H1 (cell line): Measurements from ENCODE around the gene GRIA1. TPM values are rescaled to one million over a fixed set of nuclear protein-coding genes. Genes with fewer than 3 reads are reported as not detected.

Experiments used
- BACH1 ChIP-seq: IDR thresholded peaks from 2 replicates; pipeline ENCODE4 v1.6.1; 2012; ENCODE audit warnings: low read length, improper control_type of control experiment
- CTBP2 ChIP-seq: IDR thresholded peaks from 2 replicates; pipeline ENCODE4 v1.7.0; 2011; ENCODE audit warnings: borderline replicate concordance, mild to moderate bottlenecking, moderate library complexity, mixed read lengths, low read length; ENCODE audit not compliant: insufficient read depth, insufficient read length
- JUND ChIP-seq: IDR thresholded peaks from 2 replicates; pipeline ENCODE4 v1.6.1; 2011; ENCODE audit warnings: mild to moderate bottlenecking, improper control_type of control experiment, low read length
- MAFK ChIP-seq: IDR thresholded peaks from 2 replicates; pipeline ENCODE4 v1.6.1; 2012; ENCODE audit warnings: low read depth, mild to moderate bottlenecking, improper control_type of control experiment, low read length
- polyA plus RNA-seq, 7 experiments: library from polyadenylated mRNA; depleted of rRNA in 3 of 7; stranded (reverse) in 5 of 7; unstranded in 2 of 7; fragments of >200 nt in 5 of 7; fragments of 200-250 nt in 2 of 7; gene quantifications; 1 replicate in 5 of 7; 2 replicates in 1 of 7; 4 replicates in 1 of 7; pipeline versions ENCODE4 v1.2.1 to v1.2.3, GENCODE V29; 2011 to 2013; ENCODE audit warnings: missing spikeins in 2 of 7, mixed read lengths in 2 of 7
- total RNA-seq: library from RNA; stranded (reverse); fragmentation: NEBNext Ultra II Directional; extraction: Animal tissue kit (Norgen Biotek cat#: 25700); gene quantifications from 2 replicates; pipeline ENCODE4 v1.2.1, GENCODE V29; 2021
- TF ChIP-seq, protein P1 (sequence below), 3 experiments: IDR thresholded peaks; 1 replicate in 2 of 3; 2 replicates in 1 of 3; pipeline versions ENCODE4 v1.5.1 to v1.6.1; 2011; ENCODE audit warnings: low read length in 3 of 3, mild to moderate bottlenecking in 3 of 3, inconsistent platforms in 2 of 3, low read depth in 1 of 3, moderate library complexity in 1 of 3; ENCODE audit not compliant: insufficient read depth in 1 of 3; ENCODE audit errors: control extremely low read depth in 1 of 3

GRIA1 gene
- total and polyA plus RNA-seq, 2 of the 8 experiments (the other 6 are each of a cell fraction or from before 2014, with no cell fraction given): 0.97 to 2.5 TPM

DNA sequence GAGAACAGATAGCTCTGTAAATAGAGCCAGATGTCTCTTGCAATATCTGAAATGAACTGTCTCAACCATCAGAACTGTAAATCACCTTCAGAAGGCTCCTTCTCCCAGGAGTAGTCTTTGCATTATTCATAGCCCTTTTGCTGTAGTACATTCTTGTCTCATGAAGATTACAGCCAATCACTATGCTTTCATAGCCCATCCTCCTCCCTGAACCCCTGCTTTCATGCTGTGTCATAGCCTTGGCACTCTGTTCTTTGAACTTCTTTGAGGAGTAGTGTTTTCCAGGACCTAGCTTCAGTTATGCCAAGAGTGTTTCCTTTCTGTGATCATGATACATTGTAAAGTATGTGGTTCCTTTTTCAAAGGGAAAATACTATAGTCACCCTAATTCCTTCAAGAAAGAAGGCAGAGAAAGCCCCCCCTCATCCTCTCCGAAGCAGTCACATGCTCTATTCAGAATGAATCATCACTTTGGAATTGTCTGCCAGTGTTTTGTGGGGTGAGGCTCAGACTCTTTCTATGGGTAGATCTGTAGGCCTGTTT, 61.1 kb downstream of the GRIA1 start (continued):
- TF ChIP-seq, protein P1, sequence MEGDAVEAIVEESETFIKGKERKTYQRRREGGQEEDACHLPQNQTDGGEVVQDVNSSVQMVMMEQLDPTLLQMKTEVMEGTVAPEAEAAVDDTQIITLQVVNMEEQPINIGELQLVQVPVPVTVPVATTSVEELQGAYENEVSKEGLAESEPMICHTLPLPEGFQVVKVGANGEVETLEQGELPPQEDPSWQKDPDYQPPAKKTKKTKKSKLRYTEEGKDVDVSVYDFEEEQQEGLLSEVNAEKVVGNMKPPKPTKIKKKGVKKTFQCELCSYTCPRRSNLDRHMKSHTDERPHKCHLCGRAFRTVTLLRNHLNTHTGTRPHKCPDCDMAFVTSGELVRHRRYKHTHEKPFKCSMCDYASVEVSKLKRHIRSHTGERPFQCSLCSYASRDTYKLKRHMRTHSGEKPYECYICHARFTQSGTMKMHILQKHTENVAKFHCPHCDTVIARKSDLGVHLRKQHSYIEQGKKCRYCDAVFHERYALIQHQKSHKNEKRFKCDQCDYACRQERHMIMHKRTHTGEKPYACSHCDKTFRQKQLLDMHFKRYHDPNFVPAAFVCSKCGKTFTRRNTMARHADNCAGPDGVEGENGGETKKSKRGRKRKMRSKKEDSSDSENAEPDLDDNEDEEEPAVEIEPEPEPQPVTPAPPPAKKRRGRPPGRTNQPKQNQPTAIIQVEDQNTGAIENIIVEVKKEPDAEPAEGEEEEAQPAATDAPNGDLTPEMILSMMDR (IDR thresholded peaks at IDR 0.05; ENCODE audit: control extremely low read depth in 1 of 3, insufficient read depth in 1 of 3, low read depth in 1 of 3, low read length in 3 of 3): no peak
- TF ChIP-seq CTBP2: no peak
- peak; percentile 45; the same call in 1 of the 2 replicates for TF ChIP-seq MAFK
- TF ChIP-seq JUND: peak; percentile 94
- peak; percentile 49; the same call in 1 of the 2 replicates for TF ChIP-seq BACH1
- TF ChIP-seq, all 59 proteins: peak for 6
